ENCODE results near the gene LACRT. TPM values are rescaled to one million over a fixed set of nuclear protein-coding genes. Genes with fewer than 3 reads are reported as not detected.
"Not testable (repeated sequence)": the region's sequence is repeated elsewhere in the genome, so short reads cannot be mapped to it uniquely, and the experiment has no call there.

LACRT gene, protein sequence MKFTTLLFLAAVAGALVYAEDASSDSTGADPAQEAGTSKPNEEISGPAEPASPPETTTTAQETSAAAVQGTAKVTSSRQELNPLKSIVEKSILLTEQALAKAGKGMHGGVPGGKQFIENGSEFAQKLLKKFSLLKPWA
- not detected for polyA plus RNA-seq (ENCODE audit: insufficient read length in 3 of 3)
- long read RNA-seq, donor 1 = 0 reads
- long read RNA-seq, donor 2 = 0 reads
- long read RNA-seq, donor 3 = 0 reads
- long read RNA-seq, donor 4 = 0 reads
- long read RNA-seq, donor 5 = 0 reads
- long read RNA-seq, donor 6 = 0 reads
- long read RNA-seq, donor 7 = 0 reads
- long read RNA-seq, donor 8 = 0 reads
- long read RNA-seq, donor 9 = 0 reads
- long read RNA-seq, donor 10 = 0 reads
- long read RNA-seq, donor 11 = 0 reads
- long read RNA-seq, donor 12 = 0 reads
- long read RNA-seq, donor 13 = 0 reads
- long read RNA-seq, donor 14 = 0 reads
- long read RNA-seq, donor 15 = 0 reads
- long read RNA-seq, donor 16 = 0 reads

DNA sequence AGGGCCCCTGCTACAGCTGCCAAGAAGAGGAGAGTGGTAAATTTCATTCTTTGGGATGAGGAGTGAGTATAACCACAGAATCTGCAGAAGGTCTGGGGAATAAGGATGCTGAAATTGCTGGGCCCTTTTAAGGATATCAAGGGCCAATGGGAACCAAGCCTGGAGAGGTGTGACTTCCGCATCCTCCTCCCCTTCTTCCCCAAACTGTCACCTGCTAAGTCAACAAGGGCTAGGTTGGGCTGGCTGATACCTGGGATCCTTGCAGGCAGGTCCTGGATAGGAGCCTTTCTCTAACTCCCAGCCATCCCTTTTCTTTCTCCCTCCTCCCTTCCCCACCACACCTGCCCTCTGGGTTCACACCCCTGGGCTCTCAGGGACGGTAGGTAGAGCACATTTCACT is at the start of gene LACRT:
TSS of gene LACRT (minus strand) at position 101 of the 400 bp plus-strand sequence. CDS start at position 47, 54 bp downstream.
- no peak for DNase-seq

DNA sequence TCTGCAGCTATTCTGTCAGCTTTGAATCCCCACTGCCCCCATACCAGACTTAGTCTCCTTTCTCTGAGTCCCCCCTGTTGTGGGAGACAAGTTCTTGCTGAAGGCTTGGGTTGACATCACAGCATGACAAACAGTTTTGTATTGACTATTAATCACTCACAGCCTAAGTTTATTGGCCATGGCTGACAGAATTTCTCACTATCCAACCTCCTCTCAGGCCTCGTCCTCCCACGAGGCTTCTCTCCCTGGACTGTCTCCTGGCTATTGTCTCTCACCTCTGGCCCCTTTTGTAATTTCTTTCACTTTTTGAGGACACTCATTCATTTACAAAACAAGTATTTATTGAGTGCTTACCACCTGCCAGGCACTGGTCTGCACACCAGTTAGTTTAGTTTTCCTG is 48.7 kb upstream of the LACRT start:
- DNase-seq = peak; percentile 33

DNA sequence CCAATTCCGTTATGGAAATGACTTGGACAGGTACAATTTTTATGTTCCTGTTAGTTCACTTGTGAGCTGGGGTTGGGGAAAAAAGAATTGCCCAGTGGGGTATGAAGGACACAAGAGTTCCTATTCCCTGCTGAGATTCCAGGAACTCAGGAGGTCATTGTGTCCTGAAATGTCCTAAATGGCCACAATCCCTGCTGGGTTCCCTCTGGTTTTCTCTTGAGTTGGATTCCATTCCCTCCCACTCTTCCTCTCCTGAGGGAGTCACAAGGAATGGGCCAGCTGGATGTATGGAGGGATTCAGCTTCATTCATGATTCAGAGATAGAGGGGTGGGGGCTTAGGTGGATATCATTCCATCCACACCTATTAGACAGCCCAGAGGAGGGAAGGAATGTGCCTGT is 48.0 kb upstream of the LACRT start:
- no peak for DNase-seq

DNA sequence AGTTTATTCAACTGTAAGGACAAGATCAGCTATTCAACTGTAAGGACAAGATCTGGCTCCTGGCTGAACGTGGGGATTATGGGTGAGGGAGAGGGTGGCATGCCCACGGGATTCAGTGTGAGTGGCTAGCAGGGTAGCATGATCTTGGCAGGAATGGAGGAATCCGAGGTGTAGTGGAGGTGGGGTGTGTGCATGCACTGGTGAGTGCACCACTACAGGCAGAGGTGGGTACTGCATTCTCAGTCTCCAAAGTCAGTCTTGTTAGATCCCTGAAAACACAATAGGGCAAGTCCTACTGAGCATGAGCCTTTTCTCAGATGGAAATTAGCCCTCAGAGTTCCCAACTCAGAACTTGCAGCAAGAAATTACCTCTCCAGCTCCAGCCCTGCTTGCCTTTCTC is 45.7 kb upstream of the LACRT start:
- no peak for DNase-seq

DNA sequence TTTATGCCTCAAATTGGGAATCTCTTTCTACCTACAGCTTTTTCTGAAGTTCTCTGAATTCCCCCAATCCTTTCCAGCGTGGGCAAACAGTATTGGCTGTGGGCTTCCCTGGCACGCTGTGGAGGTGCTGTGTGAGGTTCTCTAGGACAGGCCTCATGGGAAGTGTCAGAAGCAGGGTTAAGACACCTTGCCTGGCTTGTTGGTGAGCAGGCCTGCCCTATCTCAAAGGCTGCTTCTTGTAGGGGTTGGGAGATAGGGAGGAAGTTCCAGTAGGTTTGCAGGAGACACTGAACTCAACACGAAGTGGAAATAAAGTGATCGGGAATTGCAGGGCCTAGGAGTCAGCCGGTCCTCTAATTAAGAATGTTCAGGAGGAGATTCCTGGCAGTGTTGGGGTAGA is 43.4 kb upstream of the LACRT start:
- no peak for DNase-seq

DNA sequence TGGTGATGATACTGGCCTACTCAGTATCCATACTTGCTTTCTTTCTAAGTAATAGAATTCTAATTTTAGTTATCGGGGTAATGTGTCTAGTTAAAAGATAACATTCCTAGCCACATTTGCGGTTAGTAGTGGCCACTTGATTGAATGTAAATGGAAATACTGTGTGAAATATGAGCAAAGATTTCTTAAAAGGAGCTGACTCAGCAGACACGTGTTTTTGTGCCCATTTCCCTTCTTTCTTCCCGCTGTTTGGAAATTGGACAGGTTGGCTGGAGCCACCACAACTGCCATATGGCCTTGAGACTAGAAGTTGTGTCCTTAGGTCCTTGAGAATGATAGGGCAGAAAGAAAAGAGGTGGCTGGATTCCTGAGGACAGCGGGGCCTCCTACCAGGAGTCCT is 33.2 kb upstream of the LACRT start:
- DNase-seq = no peak

DNA sequence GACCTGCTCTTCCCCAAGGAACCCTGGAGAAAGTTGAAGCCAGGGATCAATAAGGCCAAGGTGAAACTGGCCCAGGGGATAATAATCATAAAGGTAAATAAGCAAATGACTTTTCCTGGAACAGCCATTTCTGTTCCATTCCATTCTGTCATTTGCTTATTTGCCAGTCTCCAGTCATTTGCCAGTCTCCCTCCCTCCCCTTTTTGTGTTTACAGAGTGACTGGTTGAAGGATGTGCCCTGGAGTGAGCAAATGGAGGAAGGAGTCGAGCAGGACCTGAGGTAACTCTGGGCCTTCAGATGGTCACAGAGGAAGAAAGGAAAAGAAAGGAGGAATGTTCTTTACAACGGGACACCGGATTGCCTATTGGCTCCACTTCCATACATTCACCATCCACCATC is 31.3 kb upstream of the LACRT start:
- no peak for DNase-seq

DNA sequence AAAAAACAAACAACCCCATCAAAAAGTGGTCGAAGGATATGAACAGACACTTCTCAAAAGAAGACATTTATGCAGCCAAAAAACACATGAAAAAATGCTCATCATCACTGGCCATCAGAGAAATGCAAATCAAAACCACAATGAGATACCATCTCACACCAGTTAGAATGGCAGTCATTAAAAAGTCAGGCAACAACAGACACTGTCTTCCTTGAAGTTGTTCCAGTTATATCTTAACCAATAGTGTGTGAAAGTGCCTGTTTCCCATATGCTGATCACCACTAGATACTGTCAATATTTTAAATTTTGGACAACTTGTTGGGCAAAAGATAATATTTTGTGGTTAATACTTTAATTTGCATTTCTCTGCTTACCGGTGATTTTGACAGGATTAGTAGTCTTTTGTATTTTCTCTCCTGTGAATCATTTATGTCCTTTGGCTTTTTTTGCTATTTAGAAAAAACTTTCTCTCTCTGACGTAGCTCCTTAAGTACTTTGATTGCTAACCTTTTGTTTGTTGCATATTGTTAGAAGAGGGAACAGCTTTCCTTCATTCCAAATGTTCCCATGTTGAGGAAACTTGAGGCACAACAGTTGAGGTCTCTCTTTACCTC is 30.4 kb upstream of the LACRT start:
- not testable (repeated sequence) for DNase-seq

DNA sequence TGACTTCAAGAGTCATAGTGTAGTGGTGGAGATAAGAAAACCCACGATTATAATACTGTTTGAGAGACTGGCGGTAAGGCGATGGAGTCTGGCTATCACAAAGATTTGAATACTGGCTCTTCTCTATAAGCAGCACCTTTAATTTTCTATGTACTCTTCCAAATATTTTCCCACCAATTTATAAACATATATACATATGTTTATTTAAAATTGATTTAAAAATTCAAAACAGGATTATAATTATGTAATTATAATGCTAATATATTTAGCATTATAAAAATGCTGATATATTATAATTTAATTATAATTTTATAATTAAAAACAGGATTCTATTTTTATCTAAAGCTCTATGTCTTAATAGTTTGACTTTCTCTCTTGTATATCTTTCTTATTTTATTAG is 28.9 kb upstream of the LACRT start:
- no peak for DNase-seq

DNA sequence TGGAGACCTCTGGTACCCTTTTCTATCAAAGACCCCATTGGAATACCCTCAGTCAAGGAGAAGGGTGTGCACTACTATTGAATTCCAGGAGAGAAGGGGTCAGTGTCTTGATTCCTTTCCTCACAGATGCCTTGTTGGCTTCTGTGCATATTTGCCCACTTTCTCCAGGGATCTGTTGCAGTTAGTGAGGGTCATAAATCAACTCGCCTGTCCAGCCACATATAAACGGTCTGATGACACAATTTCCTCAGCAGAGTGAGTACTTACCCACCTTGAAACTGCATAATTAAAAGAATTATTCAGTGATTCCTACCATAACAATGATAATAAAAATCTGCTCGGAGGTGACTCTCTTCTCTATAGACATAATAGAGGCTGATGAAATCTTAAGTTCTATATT is 27.3 kb upstream of the LACRT start:
- DNase-seq = peak; percentile 21

DNA sequence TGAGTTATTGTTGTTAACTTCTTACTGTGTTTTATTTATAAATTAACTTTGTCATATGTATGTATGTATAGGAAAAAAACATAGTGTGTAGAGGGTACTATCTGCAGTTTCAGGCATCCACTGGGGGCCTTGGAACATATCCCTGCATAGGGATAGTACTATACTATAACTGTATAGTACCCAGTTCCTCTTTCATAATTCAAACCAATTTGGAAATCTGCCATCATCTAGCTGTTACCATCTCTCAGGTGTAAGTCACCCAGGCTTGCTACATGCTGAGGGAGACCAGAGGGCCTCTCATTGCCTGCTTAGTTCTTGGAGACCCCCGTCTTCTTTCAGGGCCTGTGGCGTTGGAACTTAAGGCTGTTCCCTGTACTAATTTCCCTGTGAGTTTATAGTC is 26.4 kb upstream of the LACRT start:
- no peak for DNase-seq

DNA sequence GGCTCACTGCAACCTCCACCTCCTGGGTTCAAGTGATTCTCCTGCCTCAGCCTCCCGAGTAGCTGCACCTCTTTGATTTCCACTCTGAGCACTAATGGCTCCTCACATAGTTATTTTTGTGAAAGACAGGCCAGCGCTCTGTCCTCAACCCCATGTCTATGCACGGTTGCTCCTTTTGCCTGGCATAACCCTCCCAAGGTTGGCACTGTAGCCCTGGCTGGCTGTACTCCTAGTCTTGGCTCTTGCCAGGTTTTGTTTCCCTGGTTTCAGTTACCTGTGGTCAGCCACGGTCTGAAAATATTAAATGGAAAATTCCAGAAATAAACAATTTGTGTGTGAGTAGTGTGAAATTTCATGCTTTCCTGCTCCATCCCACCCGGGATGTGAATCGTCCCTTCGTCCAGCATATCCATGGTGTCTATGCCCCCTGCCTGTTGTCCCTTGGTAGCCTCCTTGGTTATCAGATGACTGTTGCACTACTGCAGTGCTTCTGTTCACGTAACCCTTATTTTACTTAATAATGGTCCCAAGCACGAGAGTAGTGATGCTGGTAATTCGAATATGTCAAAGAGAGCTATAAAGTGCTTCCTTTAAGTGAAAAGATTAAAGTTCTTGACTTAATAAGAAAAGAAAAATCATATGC is 25.7 kb upstream of the LACRT start:
- no peak for DNase-seq

DNA sequence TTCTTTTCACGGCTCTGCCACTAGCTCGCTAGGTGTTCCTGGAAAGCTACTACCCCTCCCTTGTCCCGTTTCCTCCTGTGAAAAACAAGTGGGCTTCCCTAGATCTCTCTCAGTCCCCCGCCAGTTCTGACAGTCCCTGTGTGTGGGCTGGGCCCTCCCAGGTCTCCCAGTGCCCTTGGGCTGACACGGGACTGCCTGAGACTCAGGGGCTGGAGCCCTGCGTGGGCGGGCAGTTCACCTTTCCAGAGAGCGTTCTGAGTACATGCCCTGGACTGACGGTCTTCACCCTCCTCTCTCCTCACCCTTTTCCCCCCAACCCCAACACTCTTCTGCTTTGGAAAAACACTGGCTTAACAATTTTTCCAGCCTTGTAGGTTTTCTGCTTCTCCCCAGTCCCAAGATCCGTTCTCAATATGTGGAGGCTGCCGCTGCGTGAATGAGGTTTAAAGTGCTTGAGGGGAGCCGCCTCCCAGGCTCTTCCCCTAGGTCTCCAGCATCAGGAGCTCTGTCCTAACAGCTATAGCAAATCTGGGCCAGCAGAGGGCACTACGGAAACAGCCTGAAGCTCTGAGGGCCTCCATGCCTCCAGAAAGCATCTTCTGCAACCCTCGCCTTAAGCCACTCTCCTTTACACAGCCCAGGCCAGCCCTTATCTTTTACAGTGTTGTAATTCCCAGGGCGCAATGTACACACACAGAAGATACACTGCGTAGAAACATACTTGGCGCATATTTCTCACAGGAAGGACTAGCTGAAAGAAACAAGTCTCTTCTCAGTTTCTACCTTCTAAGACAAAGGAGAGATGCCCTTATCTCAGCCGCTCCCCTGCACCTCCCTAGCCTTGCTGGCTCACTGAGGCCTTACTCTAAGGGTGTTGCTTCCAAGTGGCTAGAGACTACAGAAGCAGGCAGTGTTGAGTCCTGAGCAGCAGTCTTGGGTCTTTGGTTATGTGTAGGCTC is 23.9 kb upstream of the LACRT start:
- DNase-seq = peak; percentile 51

DNA sequence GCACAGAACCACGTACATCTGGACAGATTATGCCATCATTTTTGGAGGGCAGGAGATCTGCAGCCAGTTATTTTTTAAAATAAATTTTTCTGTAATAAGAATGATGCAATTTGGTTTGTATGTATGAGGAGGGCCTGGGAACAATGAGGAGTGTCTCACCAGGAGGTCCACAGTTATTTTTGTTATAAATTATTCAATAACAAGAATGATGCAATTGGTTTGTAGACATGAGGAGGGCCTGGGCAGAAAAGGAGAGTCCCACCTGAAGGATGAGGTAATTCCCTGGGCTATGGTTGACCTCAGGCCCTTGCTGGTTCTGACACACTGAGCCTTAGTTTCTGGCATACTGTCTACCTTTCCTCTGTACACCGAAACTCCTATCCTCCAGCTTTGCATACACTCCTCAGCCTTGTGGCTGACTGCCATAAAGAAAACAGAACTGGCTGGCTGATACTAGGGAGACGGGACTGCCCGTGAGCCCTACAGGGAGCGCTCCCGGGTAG is 22.5 kb upstream of the LACRT start:
- DNase-seq = no peak

DNA sequence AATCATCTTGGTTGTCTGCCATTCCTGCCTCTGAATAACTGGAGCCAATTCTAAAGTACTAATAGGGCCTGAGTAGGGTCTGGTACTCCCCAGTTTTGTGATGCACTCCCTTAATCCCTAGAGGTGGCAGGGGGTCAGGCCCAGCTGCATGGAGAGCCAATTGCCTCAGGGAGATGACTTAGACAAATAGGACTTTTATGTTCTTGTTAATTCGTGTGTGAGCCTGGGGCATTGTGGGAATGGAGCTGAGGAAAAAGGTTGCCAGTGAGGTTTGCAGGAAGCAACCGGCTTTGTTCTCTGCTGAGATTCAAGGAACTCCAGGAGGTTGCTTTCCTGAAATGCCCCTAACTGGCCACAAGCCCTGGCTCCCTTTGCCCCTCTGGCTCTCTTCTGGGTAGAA is 20.2 kb upstream of the LACRT start:
- no peak for DNase-seq

DNA sequence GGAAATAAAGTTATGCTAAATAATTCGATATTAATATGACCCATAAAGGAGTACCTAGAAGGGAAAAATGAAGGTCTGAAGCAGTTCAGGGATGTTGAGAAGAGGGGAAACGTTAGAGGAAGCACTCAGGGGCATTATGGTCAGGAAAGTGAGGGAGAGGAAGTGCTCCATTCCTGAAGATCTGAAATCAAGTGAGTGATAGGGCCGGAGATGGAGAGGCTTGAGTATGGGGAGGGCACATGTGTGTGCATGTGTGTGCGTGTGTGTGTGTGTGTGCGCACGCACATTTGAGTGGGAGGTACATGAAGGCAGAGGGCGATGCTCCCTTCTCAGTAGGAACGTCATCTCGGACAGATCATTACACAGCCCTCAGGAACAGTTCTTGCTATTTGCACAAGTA is 18.3 kb upstream of the LACRT start:
- DNase-seq = no peak

DNA sequence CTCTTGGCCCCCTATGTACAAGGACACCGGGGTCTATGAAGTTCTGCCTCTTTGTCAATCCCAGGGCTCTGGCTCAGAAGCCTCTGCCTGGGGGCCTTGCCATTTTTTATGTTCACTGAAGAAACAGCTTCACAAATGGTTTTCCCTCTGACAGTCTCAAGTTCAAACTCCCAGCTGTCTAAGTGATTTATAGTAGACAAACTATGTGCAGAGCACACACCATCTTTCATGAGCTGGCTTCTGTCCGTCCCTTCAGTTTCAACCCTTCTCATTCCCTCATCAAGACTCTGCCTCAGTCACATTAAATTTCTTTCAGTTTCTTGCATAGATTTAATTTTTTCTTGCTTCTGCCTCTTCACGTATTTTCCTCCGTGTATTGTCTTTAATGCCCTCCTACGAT is 16.2 kb upstream of the LACRT start:
- peak; percentile 11 for DNase-seq

DNA sequence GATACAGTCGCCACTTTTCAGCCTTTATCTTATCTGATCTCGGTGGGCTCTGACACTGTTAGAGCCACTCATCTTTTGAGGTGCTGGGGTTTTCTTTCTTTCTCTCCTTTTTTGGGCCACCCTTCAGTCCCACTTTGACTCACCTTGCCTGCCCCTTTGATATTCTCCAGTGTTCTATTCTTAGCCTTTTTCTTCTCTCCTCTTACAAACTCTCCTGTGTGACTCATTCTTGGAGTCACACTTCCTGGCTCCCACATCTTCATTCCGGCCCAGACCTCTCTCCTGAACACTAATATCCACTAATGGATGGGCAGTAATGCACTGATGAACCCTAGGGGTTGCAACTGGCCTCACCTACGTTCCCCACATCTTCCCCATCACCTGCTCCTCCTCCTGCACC is 15.7 kb upstream of the LACRT start:
- DNase-seq = no peak

DNA sequence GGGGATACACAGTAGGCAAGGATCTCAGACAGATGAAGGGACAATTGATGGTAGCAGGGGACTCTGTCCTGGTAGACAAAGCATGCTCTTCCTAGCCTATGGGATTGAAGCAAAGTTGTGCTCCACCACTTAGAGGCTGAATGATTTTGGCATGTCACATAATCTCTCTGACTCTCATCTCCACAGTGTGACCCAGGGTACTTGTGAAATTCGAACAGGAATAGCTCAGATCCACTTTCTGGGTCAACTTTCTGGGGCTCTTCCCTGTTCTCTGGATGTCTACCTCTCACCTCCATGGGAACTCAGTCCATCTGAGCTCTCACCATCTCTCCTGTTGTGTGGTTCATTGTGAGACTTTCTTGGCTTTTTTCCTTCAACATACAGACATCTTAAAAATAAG is 15.1 kb upstream of the LACRT start:
- no peak for DNase-seq

DNA sequence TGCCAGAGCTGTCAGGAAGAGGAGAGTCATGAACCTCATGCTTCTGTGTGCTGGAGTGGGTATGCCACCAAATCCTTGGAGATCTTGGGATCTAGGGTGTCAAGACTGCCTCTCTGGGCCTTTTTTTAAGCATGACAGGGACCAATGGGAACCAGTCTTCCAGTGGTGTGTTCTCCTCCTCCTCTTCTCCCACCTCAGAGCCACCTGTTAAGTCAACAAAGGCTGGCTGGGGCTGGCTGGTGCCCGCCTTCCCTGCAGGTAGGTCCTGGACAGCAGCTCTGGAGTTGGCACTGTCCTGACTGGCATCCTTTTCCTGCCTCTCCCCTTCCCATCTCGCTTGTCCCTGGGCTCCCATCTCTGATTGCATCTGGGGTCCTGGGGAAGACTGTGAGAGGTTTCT is 13.6 kb upstream of the LACRT start, which contains the start of gene DCD:
TSS of gene DCD (minus strand) at position 101 of the 400 bp plus-strand sequence. CDS start at position 39, 62 bp downstream.
- DNase-seq = no peak

DNA sequence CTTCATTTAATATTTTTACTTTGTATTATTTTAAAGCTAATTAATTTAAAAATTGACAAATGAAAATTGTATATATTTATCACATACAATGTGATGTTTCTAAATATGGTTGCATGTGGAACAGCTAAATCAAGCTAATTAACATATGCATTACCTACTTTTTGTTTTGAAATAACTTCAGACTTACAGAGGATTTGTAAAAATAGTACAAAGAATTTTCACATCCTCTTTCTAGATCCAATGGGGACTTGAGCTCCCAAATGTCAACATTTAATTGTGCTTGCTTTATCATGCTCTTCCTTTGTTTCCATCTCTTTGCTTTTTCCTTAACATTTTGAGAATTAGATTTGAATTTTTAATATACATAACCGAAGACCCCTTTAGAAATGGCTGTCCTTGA is 6.9 kb upstream of the LACRT start:
- DNase-seq = no peak

DNA sequence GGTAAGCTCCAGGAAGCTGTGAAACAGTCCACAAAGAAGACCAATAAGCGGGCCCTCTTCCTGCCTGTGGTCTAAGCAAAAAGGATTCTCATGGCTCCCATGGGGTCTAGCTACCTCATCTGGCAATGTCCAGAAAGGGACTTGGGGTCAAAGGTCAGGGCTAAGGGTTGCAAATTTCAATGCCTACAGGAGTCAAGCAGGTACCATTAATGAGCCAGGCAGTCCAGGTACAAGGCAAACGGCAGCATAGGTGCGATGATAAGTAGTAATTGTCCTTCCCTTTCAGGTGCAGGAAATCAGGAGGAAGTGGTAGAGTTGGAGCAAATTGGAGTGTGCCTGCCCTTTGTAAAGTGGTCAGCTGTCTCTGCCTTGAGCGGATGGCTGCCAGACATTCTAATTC is 6.4 kb upstream of the LACRT start:
- no peak for DNase-seq
